K562 (cell line): Measurements from ENCODE around the gene SIDT2. TPM values are rescaled to one million over a fixed set of nuclear protein-coding genes. Genes with fewer than 3 reads are reported as not detected.

ENCODE experiments used
- ATAC-seq: fragments of 200-7000 bp; cut with Tn5 transposase; 3 replicates; pipeline ENCODE4 v1.9.1; 2020; ENCODE audit warnings: moderate library complexity
- BruUV-seq: library from RNA; stranded (reverse); fragments of 400-500 nt; replicated peaks from 2 replicates; lab custom pipeline; 2021; lab: Mats Ljungman, UMichigan
- CTCF ChIA-PET: fragments of 300-600 bp; formaldehyde crosslinking; extraction: SDS; loops from one replicate; lab custom pipeline; 2021; ENCODE audit warnings: low intra/inter-chr PET ratio; lab: Yijun Ruan, JAX
- POLR2A ChIA-PET: fragments of 300-600, 350-650 bp; sonication (Branson Sonifier 250); formaldehyde crosslinking; extraction: SDS; loops from one replicate; lab custom pipeline; 2021; ENCODE audit warnings: antibody characterized with exemption, inconsistent platforms; lab: Yijun Ruan, JAX
- DNase-seq, 4 experiments: peaks; one replicate each; pipeline versions ENCODE4 v3.0.0 to v3.0.0-alpha.2; 2011 to 2018; ENCODE audit warnings: low spot score in 3 of 4, mixed read lengths in 3 of 4; ENCODE audit errors: extremely low read depth in 1 of 4
- FAIRE-seq: peaks from 2 replicates; lab custom pipeline; 2011; peaks lifted over from hg19 to GRCh38; lab: Jason Lieb, UNC
- H2AFZ ChIP-seq: 2 replicates; pipeline ENCODE4 v1.6.0; 2011; ENCODE audit warnings: low read depth, low read length, control low read depth, inconsistent platforms
- H3K27ac ChIP-seq: fragments of 200-600 bp; 3 replicates; pipeline ENCODE4 v1.8.0; 2011; ENCODE audit warnings: low read depth, mild to moderate bottlenecking, control low read depth, inconsistent platforms, low read length, moderate library complexity, mixed read lengths; ENCODE audit errors: extremely low read depth
- H3K27me3 ChIP-seq, 2 experiments: fragments of 300-600 bp in 1 of 2; 2 replicates in 1 of 2; 3 replicates in 1 of 2; pipeline versions ENCODE4 v1.6.0 to v1.8.0; 2011; ENCODE audit warnings: inconsistent platforms in 2 of 2, low read length in 2 of 2, mild to moderate bottlenecking in 1 of 2, mixed read lengths in 1 of 2, moderate library complexity in 1 of 2; ENCODE audit not compliant: control insufficient read depth in 2 of 2, insufficient read depth in 2 of 2
- H3K36me3 ChIP-seq: fragments of 300-600 bp; 3 replicates; pipeline ENCODE4 v1.8.0; 2011; ENCODE audit warnings: mild to moderate bottlenecking, low read length, inconsistent platforms; ENCODE audit not compliant: control insufficient read depth, insufficient read depth
- H3K4me1 ChIP-seq, 2 experiments: fragments of 200-600 bp in 1 of 2; replicated peaks in 1 of 2; 2 replicates in 1 of 2; 3 replicates in 1 of 2; pipeline versions ENCODE4 v1.5.1 to v1.8.0; 2011; ENCODE audit warnings: inconsistent platforms in 2 of 2, low read length in 2 of 2, mild to moderate bottlenecking in 1 of 2, mixed read lengths in 1 of 2, moderate library complexity in 1 of 2; ENCODE audit not compliant: control insufficient read depth in 2 of 2, insufficient read depth in 2 of 2
- H3K4me2 ChIP-seq: 2 replicates; pipeline ENCODE4 v1.6.1; 2011; ENCODE audit warnings: low read length, control low read depth, inconsistent platforms, mixed read lengths; ENCODE audit not compliant: insufficient read depth
- H3K4me3 ChIP-seq: fragments of 200-600 bp; sonication (generic), shearing (Covaris generic); 2 replicates; pipeline ENCODE4 v1.5.1; 2016; ENCODE audit warnings: control low read depth, inconsistent platforms
- H3K79me2 ChIP-seq: fragments of 200-600 bp; 3 replicates; pipeline ENCODE4 v1.8.0; 2011; ENCODE audit warnings: low read length, inconsistent platforms; ENCODE audit not compliant: control insufficient read depth, insufficient read depth
- H3K9ac ChIP-seq, 2 experiments: 2 replicates each; pipeline versions ENCODE4 v1.6.0 to v1.6.1; 2011; ENCODE audit warnings: low read depth in 2 of 2, low read length in 2 of 2, control low read depth in 1 of 2, inconsistent platforms in 1 of 2, mild to moderate bottlenecking in 1 of 2, mixed read lengths in 1 of 2; ENCODE audit not compliant: insufficient read depth in 1 of 2
- H3K9me1 ChIP-seq: one replicate; pipeline ENCODE4 v1.6.0; 2011; ENCODE audit warnings: inconsistent platforms, mild to moderate bottlenecking, low read length, moderate library complexity; ENCODE audit not compliant: control insufficient read depth, insufficient read depth
- H3K9me3 ChIP-seq: replicated peaks from 2 replicates; pipeline ENCODE4 v1.5.1; 2011; ENCODE audit warnings: low read depth, low read length, inconsistent platforms; ENCODE audit not compliant: control insufficient read depth, insufficient read depth
- H4K20me1 ChIP-seq: replicated peaks from 2 replicates; pipeline ENCODE4 v1.6.1; 2011; ENCODE audit warnings: low read length, inconsistent platforms, mixed read lengths; ENCODE audit not compliant: control insufficient read depth, insufficient read depth
- BRF2 ChIP-seq: IDR thresholded peaks from 3 replicates; pipeline ENCODE4 v1.6.1; 2011; ENCODE audit warnings: borderline replicate concordance, mild to moderate bottlenecking; ENCODE audit not compliant: insufficient read length, insufficient read depth
- CREB3 ChIP-seq: fragments of 450-650 bp; conservative IDR thresholded peaks from 2 replicates; pipeline ENCODE4 v1.6.1; 2016; ENCODE audit warnings: missing genetic modification characterization, low read depth, mild to moderate bottlenecking, missing compliant biosample characterization, moderate library complexity
- SIRT6 ChIP-seq: IDR thresholded peaks from one replicate; pipeline ENCODE4 v1.6.1; 2012; ENCODE audit warnings: low read depth, mild to moderate bottlenecking, control low read depth, inconsistent platforms, low read length, moderate library complexity
- TCF7 ChIP-seq: sonication (generic); IDR thresholded peaks from 2 replicates; pipeline ENCODE4 v1.6.1; 2016; ENCODE audit warnings: antibody characterized with exemption, borderline replicate concordance
- ZNF436 ChIP-seq: fragments of 250-450, 450-650 bp; sonication (Bioruptor Pico); formaldehyde crosslinking; IDR thresholded peaks from 2 replicates; pipeline ENCODE4 v1.7.0; 2020; ENCODE audit warnings: mild to moderate bottlenecking
- WGBS: fragments of 100-300 bp; shearing (Covaris generic); methylation state at CpG from one replicate; pipeline ENCODE4 v1.1.6; 2016; ENCODE audit warnings: low coverage, mixed read lengths; ENCODE audit not compliant: insufficient coverage; ENCODE audit errors: missing lambda C conversion rate; 5-methylcytosine and 5-hydroxymethylcytosine counted together
- in situ Hi-C: fragments of 300-500 bp; cut with MboI; formaldehyde crosslinking; loops from 4 replicates; pipeline ENCODE4 v1.15.0; 2018; ENCODE audit warnings: inconsistent platforms, mixed read lengths
- intact Hi-C: fragments of 100-400 bp; cut with micrococcal nuclease; formaldehyde crosslinking; loops from 2 replicates; pipeline ENCODE4 v1.14.2; 2022
- polyA plus RNA-seq, 8 experiments: library from polyadenylated mRNA; depleted of rRNA in 4 of 8; stranded (reverse) in 5 of 8; unstranded in 3 of 8; fragments of >200 nt; fragmentation: Nextera tagmentation in 2 of 8; fragmentation: Illumina TruSeq in 1 of 8; extraction: Ambion mirVana in 2 of 8; extraction: Trizol in 1 of 8; gene quantifications; 2 replicates each; pipeline versions ENCODE4 v1.2.1 to v1.2.3, GENCODE V29; 2011 to 2014; ENCODE audit warnings: inconsistent platforms in 1 of 8, missing spikeins in 1 of 8
- total RNA-seq, 7 experiments: library from RNA; depleted of rRNA in 6 of 7; stranded (reverse); fragments of >200 nt in 6 of 7; fragmentation: Illumina TruSeq in 2 of 7; extraction: Trizol in 2 of 7; gene quantifications; 2 replicates each; pipeline versions ENCODE4 v1.2.1 to v1.2.3, GENCODE V29; 2011 to 2021; ENCODE audit warnings: low replicate concordance in 1 of 7

Gene SIDT2
- total and polyA plus RNA-seq, 9 of the 15 experiments (the other 6 are each of a cell fraction or from before 2014, with no cell fraction given): 2.4 to 20.2 (median 6.5) TPM

- TF ChIP-seq SIRT6: no peak
- no peak for TF ChIP-seq BRF2
Observed at GRCh38 chr11:117175104-117175503, 3.4 kb upstream of the SIDT2 start (continued).

GRCh38 chr11:117175781-117176180 is 2.8 kb upstream of the SIDT2 start:
- no peaks in the 10 kb centered on the region for H3K9me1 ChIP-seq
- peaks cover 15% of the 10 kb centered on the region; the same call in 1 of the 3 replicates for H3K36me3 ChIP-seq
- WGBS: 74% methylated on average over 5 of the region's 5 CpGs
- no peak overlapping the region for H3K4me2 ChIP-seq
- peaks cover 14% of the 10 kb centered on the region; the same call in 1 of the 2 replicates for H4K20me1 ChIP-seq
- FAIRE-seq (no peak), DNase-seq (no peak), ATAC-seq (no peak)
- H3K27ac ChIP-seq: no peak overlapping the region
- TF ChIP-seq TCF7: no peak
- TF ChIP-seq ZNF436 (CRISPR knock-in tag): no peak
- TF ChIP-seq CREB3 (tag): no peak
- H3K79me2 ChIP-seq: peaks cover 15% of the 10 kb centered on the region
- no peaks in the 10 kb centered on the region for H3K27me3 ChIP-seq
- CTCF ChIA-PET: no interaction called here
- intact Hi-C loops (no loop called here), in situ Hi-C loops (no loop called here)
- BruUV-seq: no TSS peak
- H3K4me3 ChIP-seq: no peak overlapping the region
- H3K9me3 ChIP-seq: no peaks in the 10 kb centered on the region
- POLR2A ChIA-PET: interaction anchor here (1.0 to 1.4 kb wide), 2 partner anchors 12 to 29 kb away, joined by 3 to 4 read pairs; no protein-coding TSS in a partner anchor
- H3K9ac ChIP-seq: no peak overlapping the region
- peaks cover 51 to 53% of the 10 kb centered on the region in 2 experiments for H3K4me1 ChIP-seq
- H2AFZ ChIP-seq: no peak overlapping the region
